ENCODE results near the gene XPOT. TPM values are rescaled to one million over a fixed set of nuclear protein-coding genes. Genes with fewer than 3 reads are reported as not detected.

Gene XPOT
- total and polyA plus RNA-seq, 4 donors, result 16.7 to 44.8 (median 23.8) TPM

- Histone ChIP-seq H3K36me3 (ENCODE audit: control insufficient read depth in 4 of 4, insufficient read depth in 3 of 4, low read depth in 1 of 4, low read length in 3 of 4) (no peaks in the 10 kb centered on the region), H3K9me3 (ENCODE audit: control insufficient read depth in 4 of 4, low read length in 3 of 4) (no peaks in the 10 kb centered on the region), H3K9ac (ENCODE audit: low read depth in 1 of 2, low read length in 2 of 2) (no peak overlapping the region), H3K27me3 (ENCODE audit: control insufficient read depth in 4 of 4, insufficient read depth in 4 of 4, low read length in 3 of 4) (no peaks in the 10 kb centered on the region), H3K4me3 (ENCODE audit: low read depth in 1 of 3, low read length in 3 of 3) (no peak overlapping the region), H3K4me1 (ENCODE audit: control insufficient read depth in 4 of 4, insufficient read depth in 4 of 4, low read length in 3 of 4) (peaks cover 0 to 8% (median 5%) of the 10 kb centered on the region in 4 donors), H3K27ac (ENCODE audit: low read depth in 1 of 2, low read length in 2 of 2) (no peak overlapping the region)
- no peak for TF ChIP-seq HNF4G (IDR thresholded peaks at IDR 0.05)
- no peak for TF ChIP-seq HNF4A (conservative IDR thresholded peaks at IDR 0.05)
- no peak for TF ChIP-seq REST (IDR thresholded peaks at IDR 0.05)
- no peak for TF ChIP-seq RAD21 (IDR thresholded peaks at IDR 0.05)
- no peak for TF ChIP-seq MAX (IDR thresholded peaks at IDR 0.05)
- TF ChIP-seq RXRA (IDR thresholded peaks at IDR 0.05), result no peak
- no peak for TF ChIP-seq NR2F2 (IDR thresholded peaks at IDR 0.05)
- TF ChIP-seq TAF1 (conservative IDR thresholded peaks at IDR 0.05), result no peak
- TF ChIP-seq GABPA (IDR thresholded peaks at IDR 0.05 in 1 of 2, conservative IDR thresholded peaks at IDR 0.05 in 1 of 2), result no peak
- TF ChIP-seq ZBTB33 (IDR thresholded peaks at IDR 0.05), result no peak
- TF ChIP-seq FOXA1 (IDR thresholded peaks at IDR 0.05), result no peak
- no peak for TF ChIP-seq EGR1 (IDR thresholded peaks at IDR 0.05; ENCODE audit: low read depth in 2 of 2)
- no peak for TF ChIP-seq YY1 (IDR thresholded peaks at IDR 0.05)
- no peak for TF ChIP-seq JUND (IDR thresholded peaks at IDR 0.05)
- TF ChIP-seq FOXA2 (IDR thresholded peaks at IDR 0.05), result no peak
- TF ChIP-seq SP1 (IDR thresholded peaks at IDR 0.05), result no peak
- no peak for TF ChIP-seq ATF3 (IDR thresholded peaks at IDR 0.05)
- TF ChIP-seq CTCF (IDR thresholded peaks at IDR 0.05; ENCODE audit: low read depth, low read length, missing input control), result no peak
- WGBS, result 93% methylated on average over 5 of the region's 5 CpGs
- DNase-seq (ENCODE audit: low spot score), result no peak
Measured at GRCh38 chr12:64402181-64402580, 2.0 kb upstream of the XPOT start.

Measured in liver (tissue), 9 donors.